Astrocyte of the spinal cord (primary cell): ENCODE data around the gene SVIP.
A peak's percentile ranks its signal among the peaks of the same experiment; 100 is the strongest.

Source experiments
- DNase-seq: peaks from one replicate; pipeline ENCODE4 v3.0.0; 2011; ENCODE audit warnings: low read depth, low spot score
- H3K4me3 ChIP-seq: 2 replicates; pipeline ENCODE4 v1.5.1; 2011; ENCODE audit warnings: low read depth, mild to moderate bottlenecking, low read length, moderate library complexity
- in situ Hi-C: cut with HindIII; loops from 2 replicates; pipeline ENCODE4 v1.10.0; 2017; ENCODE audit warnings: low sequenced_read_pairs
- TF ChIP-seq, protein P1 (sequence below): IDR thresholded peaks from 2 replicates; pipeline ENCODE4 v1.5.1; 2012; ENCODE audit warnings: low read depth, mild to moderate bottlenecking, low read length, inconsistent platforms

SVIP gene

DNA sequence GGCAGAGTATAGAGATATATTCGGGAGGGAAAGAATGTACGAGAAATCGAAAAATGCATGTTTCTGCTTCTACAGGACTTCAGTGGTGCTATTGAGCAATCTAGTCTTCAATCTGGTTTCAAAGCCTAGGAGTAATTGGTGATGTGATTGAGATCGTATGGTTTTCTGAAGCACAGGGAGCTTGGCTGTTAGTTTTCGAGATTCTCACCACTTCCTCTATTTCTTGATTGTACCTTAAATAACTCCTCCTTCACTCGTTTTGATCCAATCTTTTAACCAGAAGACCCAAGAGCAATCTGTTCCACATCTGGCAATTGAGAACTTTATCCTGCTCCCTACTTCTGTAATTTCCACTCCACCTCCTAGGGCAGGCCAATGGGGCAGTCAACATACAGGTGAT is 30.2 kb upstream of the SVIP start:
- no peak overlapping the region for H3K4me3 ChIP-seq
- in situ Hi-C loops, result no loop called here
- TF ChIP-seq, protein P1, sequence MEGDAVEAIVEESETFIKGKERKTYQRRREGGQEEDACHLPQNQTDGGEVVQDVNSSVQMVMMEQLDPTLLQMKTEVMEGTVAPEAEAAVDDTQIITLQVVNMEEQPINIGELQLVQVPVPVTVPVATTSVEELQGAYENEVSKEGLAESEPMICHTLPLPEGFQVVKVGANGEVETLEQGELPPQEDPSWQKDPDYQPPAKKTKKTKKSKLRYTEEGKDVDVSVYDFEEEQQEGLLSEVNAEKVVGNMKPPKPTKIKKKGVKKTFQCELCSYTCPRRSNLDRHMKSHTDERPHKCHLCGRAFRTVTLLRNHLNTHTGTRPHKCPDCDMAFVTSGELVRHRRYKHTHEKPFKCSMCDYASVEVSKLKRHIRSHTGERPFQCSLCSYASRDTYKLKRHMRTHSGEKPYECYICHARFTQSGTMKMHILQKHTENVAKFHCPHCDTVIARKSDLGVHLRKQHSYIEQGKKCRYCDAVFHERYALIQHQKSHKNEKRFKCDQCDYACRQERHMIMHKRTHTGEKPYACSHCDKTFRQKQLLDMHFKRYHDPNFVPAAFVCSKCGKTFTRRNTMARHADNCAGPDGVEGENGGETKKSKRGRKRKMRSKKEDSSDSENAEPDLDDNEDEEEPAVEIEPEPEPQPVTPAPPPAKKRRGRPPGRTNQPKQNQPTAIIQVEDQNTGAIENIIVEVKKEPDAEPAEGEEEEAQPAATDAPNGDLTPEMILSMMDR, result no peak
- DNase-seq, result no peak

DNA sequence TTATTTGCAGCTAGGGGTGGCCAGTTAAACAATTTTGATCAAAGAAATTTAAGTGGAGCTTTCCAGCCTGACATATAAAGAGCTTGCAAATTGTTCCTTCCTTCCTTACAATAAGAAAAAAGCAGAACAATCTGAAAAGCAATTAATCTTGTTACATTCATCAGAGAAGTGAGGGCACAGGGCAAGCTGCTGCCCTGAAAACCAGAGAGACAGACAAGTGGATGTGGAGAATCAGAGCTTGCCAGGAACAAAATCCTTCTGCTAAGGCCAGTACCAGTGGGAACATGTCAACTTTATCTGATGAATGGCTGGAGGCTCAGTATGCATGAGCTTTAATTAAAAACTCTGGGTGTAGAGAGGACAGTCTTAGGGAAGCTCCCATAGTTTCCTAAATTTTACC is 21.9 kb upstream of the SVIP start:
- DNase-seq, result no peak
- no peak overlapping the region for H3K4me3 ChIP-seq
- TF ChIP-seq, protein P1, result no peak
- in situ Hi-C loops, result no loop called here

GRCh38 chr11:22846726-22847125 is 17.1 kb upstream of the SVIP start:
- TF ChIP-seq, protein P1, result no peak
- no peak for DNase-seq
- H3K4me3 ChIP-seq, result no peak overlapping the region
- in situ Hi-C loops, result no loop called here

DNA sequence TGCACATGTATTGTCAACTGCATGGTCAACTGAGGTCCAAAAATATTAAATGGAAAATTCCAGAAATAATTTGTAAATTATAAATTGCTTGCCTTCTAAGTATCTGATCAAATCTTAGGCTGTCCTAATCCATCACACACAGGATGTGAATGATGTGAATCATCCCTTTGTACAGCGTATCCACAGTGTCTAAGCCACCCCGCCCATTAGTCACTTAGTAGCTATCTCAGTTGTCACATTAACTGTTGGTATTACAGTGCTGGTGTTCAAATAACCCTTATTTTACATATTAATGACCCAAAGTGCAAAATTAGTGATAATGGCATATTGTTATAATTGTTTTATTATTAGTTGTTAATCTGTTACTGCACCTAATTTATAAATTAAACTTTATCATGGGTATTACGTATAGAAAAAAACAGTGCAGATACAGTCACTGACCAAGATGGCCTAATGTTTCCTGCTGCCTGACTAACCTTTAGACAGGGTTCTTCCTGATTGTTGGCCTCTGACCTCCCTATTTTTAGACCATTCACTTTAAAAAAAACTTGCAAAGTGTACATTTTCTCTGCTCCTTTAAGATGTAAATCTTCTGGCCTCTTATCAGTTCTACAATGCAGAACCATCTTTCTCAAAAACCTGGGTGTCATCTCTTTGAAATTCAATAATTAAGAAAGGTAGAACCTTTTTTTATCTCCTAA is 2.9 kb upstream of the SVIP start:
- TF ChIP-seq, protein P1, result no peak
- in situ Hi-C loops, result no loop called here
- no peak for DNase-seq
- no peak overlapping the region for H3K4me3 ChIP-seq

DNA sequence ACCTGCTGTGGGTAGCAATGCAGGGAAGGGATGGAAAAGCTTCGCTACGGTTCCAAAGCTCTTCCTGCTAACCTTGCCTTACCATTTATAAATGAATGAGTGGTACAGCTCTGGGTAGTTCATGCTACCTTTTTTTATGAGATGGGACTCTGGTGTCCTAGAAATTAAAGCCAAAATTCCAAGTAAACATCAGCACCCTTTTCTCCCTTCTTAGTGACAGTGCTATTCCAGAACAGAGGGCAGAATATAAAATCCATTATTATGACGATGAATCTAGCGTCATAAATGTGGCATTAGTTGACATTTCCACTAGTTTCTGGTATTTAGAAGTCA is 447 bp upstream of the SVIP start:
- TF ChIP-seq, protein P1, result no peak
- no peak for DNase-seq
- peak overlapping the region; percentile 93 for H3K4me3 ChIP-seq
- in situ Hi-C loops, result no loop called here

GRCh38 chr11:22828373-22828772 is 1.2 kb downstream of the SVIP start:
- DNase-seq, result no peak
- in situ Hi-C loops, result no loop called here
- H3K4me3 ChIP-seq, result peak overlapping the region; percentile 93
- TF ChIP-seq, protein P1, result no peak

GRCh38 chr11:22822203-22822602 is 7.4 kb downstream of the SVIP start:
- H3K4me3 ChIP-seq, result no peak overlapping the region
- DNase-seq, result no peak
- in situ Hi-C loops, result no loop called here
- TF ChIP-seq, protein P1, result no peak
